Upper lobe of right lung (tissue), 1 donor: ENCODE results near the gene NDUFB6. TPM values are rescaled to one million over a fixed set of nuclear protein-coding genes. Genes with fewer than 3 reads are reported as not detected.
A peak's percentile ranks its signal among the peaks of the same experiment; 100 is the strongest.

Experiments
- ATAC-seq: fragments of 200-7000 bp; cut with Tn5 transposase; one replicate; pipeline ENCODE4 v1.9.1; 2020; ENCODE audit warnings: mild to moderate bottlenecking, moderate library complexity
- DNase-seq: peaks from one replicate; pipeline ENCODE4 v3.0.0-alpha.2; 2020
- H3K27ac ChIP-seq: fragments of 200-600 bp; one replicate; pipeline ENCODE4 v1.8.0; 2022
- H3K27me3 ChIP-seq: fragments of 200-600 bp; one replicate; pipeline ENCODE4 v1.8.0; 2022; ENCODE audit warnings: mild to moderate bottlenecking
- H3K36me3 ChIP-seq: fragments of 200-600 bp; one replicate; pipeline ENCODE4 v1.8.0; 2022
- H3K4me1 ChIP-seq: fragments of 200-600 bp; one replicate; pipeline ENCODE4 v1.8.0; 2022
- H3K4me3 ChIP-seq: fragments of 200-600 bp; one replicate; pipeline ENCODE4 v1.8.0; 2022; ENCODE audit warnings: mild to moderate bottlenecking
- H3K9me3 ChIP-seq: fragments of 200-600 bp; one replicate; pipeline ENCODE4 v1.8.0; 2022
- intact Hi-C: fragments of 100-400 bp; cut with DNase I; formaldehyde crosslinking; loops from one replicate; pipeline ENCODE4 v1.11.0; 2022
- total RNA-seq: library from RNA; stranded (reverse); fragmentation: NEBNext Ultra II Directional; extraction: Animal tissue kit (Norgen Biotek cat#: 25700); gene quantifications from one replicate; pipeline ENCODE4 v1.2.1, GENCODE V29; 2021
- TF ChIP-seq, protein P1 (sequence below): fragments of 200-600 bp; IDR thresholded peaks from one replicate; pipeline ENCODE4 v1.8.0; 2022; ENCODE audit warnings: antibody characterized with exemption
- donor health status: DM: no; HTN: yes; CAD: no; lungs with severe emphysema.

NDUFB6 gene
- total RNA-seq, 1 donor from 2014 or later: 38.2 TPM

DNA sequence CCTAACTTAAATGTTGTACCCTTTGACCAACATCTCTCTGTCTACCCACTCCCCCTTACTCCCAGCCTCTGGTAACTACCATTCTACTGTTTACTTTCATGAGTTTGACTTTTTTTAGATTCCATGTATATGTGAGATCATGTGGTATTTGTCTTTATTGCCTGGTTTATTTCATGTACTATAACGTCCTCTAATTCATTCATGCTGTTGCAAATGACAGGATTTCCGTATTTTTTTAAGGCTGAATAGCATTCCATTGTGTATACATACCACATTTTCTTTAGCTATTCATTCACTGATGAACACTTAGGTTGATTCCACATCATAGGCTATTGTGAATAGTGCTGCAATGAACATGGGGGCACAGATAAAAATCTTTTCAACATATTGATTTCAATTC is 11.8 kb upstream of the NDUFB6 start:
- Histone ChIP-seq H3K27me3 (peaks cover 4% of the 10 kb centered on the region), H3K9me3 (no peaks in the 10 kb centered on the region), H3K36me3 (no peaks in the 10 kb centered on the region), H3K27ac (no peak overlapping the region), H3K4me3 (no peak overlapping the region), H3K4me1 (no peaks in the 10 kb centered on the region)
- no peak for ATAC-seq
- TF ChIP-seq, protein P1, sequence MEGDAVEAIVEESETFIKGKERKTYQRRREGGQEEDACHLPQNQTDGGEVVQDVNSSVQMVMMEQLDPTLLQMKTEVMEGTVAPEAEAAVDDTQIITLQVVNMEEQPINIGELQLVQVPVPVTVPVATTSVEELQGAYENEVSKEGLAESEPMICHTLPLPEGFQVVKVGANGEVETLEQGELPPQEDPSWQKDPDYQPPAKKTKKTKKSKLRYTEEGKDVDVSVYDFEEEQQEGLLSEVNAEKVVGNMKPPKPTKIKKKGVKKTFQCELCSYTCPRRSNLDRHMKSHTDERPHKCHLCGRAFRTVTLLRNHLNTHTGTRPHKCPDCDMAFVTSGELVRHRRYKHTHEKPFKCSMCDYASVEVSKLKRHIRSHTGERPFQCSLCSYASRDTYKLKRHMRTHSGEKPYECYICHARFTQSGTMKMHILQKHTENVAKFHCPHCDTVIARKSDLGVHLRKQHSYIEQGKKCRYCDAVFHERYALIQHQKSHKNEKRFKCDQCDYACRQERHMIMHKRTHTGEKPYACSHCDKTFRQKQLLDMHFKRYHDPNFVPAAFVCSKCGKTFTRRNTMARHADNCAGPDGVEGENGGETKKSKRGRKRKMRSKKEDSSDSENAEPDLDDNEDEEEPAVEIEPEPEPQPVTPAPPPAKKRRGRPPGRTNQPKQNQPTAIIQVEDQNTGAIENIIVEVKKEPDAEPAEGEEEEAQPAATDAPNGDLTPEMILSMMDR: no peak
- intact Hi-C loops: loop anchor here (5.0 kb wide), 1 partner anchor 207 kb away; no protein-coding TSS in a partner anchor
- no peak for DNase-seq

DNA sequence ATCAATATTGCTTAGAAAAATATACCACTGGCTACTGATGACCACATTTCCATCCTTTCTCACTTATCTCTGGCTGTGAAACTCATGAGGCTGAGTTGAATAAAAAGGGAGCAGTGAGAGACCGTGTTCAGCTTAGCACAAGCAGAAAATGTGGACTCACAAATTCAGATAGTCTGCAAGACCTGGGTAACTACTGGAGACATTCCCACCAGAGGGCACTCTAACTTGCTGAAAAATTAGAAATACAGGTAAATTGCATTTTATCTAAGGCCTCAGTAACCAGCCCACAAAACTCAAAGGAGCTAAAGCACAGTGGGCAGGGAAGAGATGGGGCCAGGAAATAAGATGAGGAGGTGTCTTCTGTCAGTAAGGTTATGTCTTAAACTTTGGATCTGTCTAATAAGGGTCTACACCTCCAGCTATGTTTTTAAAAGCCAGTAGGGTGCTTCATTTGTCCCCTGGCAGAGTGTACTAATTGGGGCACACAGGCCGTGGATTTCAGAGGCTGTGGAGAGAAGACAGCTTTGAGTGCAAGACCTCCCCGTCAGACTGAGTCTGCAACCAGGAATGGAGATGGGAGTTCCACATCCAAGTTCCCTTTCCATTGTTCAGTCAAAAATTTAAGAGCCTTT is 8.7 kb upstream of the NDUFB6 start:
- Histone ChIP-seq H3K9me3 (no peaks in the 10 kb centered on the region), H3K4me3 (no peak overlapping the region), H3K36me3 (no peaks in the 10 kb centered on the region), H3K4me1 (no peaks in the 10 kb centered on the region), H3K27me3 (peaks cover 4% of the 10 kb centered on the region), H3K27ac (no peak overlapping the region)
- intact Hi-C loops: loop anchor here (5.0 kb wide), 1 partner anchor 204 kb away; no protein-coding TSS in a partner anchor
- no peak for DNase-seq
- TF ChIP-seq, protein P1: peak; percentile 48
- peak; percentile 45 for ATAC-seq

DNA sequence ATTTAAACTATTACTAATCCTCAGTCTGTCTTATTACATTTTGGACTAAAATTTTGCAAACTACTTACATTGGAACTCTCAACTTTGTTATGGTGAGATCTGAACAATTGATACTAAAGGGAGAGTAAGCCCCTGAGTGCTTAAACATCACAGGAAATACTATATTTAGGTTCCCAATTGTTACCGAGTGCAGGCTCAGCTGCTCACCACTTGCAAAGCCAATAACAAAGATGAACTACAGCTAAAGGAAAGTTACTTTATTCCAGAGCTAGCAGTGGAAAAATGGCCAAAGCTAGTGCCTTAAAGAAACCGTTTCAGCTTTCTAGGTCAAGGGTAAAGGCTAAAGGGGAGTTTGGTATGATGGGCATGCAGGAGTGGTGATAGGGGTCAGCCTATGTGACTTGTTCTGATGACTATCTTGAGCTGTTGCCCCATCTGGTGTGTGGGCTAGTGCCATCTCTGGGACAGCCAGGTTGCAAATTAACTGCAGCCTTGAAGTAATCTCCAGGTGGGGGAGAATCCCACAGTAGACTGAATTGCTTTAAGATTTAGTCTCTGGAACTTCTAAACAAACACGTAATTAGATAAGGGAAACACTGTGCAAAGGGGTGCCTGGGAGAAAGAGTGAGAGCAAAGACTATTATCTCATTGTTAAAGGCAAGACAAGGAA is 7.8 kb upstream of the NDUFB6 start:
- no peak for DNase-seq
- TF ChIP-seq, protein P1: no peak
- intact Hi-C loops: loop anchor here (5.0 kb wide), 1 partner anchor 203 kb away; no protein-coding TSS in a partner anchor

DNA sequence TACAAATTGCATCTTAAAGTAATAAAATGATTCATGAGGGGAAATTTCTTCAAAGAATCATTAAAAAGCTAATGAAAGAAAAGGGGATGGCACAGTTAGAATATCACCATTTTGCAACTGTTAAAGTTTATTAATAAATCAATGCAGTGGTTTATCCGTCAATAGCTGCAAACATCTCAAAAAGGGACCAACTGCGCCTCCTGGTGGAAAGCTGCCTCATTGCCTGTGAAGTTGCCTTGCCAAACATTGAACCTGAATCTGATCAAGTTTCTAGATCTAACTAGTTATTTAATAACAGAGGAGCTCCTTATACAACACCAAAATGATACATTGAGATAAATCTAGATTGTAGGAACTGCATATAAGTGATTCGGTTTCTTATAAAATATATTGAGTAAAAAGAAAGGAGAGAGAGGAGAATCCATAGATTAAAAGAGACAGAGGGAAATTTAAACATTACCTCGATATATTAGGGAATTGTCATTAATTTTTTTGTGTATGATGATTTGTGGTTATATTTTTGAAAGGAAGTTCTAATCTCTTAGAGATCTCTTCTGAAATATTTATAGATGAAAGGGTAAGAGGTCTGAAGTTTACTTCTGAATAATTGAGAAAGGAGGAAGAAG is 6.9 kb upstream of the NDUFB6 start:
- H3K27ac ChIP-seq: no peak overlapping the region
- H3K4me1 ChIP-seq: no peaks in the 10 kb centered on the region
- intact Hi-C loops: loop anchor here (5.0 kb wide), 1 partner anchor 203 kb away; no protein-coding TSS in a partner anchor
- H3K27me3 ChIP-seq: peaks cover 4% of the 10 kb centered on the region
- DNase-seq: peak; percentile 73
- TF ChIP-seq, protein P1: peak; percentile 95
- H3K36me3 ChIP-seq: no peaks in the 10 kb centered on the region
- no peaks in the 10 kb centered on the region for H3K9me3 ChIP-seq
- H3K4me3 ChIP-seq: no peak overlapping the region
- ATAC-seq: peak; percentile 78

More for the DNA sequence above, 7.8 kb upstream of the NDUFB6 start:
- Histone ChIP-seq H3K27ac (no peak overlapping the region), H3K4me3 (no peak overlapping the region), H3K36me3 (no peaks in the 10 kb centered on the region), H3K9me3 (no peaks in the 10 kb centered on the region), H3K27me3 (peaks cover 4% of the 10 kb centered on the region), H3K4me1 (no peaks in the 10 kb centered on the region)
- no peak for ATAC-seq

DNA sequence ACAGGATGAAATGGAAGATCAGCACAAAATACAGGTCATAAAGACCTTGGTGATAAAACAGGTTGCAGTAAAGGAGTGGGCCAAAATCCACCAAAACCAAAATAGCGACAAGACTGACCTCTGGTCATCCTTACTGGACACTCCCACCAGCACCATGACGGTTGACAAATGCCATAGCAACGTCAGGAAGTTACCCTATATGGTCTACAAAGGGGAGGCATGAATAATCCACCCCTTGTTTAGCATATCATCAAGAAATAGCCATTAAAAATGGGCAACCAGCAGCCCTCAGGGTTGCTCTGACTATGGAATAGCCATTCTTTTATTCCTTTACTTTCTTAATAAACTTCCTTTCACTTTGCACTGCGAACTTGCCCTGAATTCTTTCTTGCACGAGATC is 6.0 kb upstream of the NDUFB6 start:
- H3K9me3 ChIP-seq: no peaks in the 10 kb centered on the region
- intact Hi-C loops: no loop called here
- DNase-seq (no peak), ATAC-seq (no peak)
- H3K36me3 ChIP-seq: no peaks in the 10 kb centered on the region
- H3K27ac ChIP-seq: no peak overlapping the region
- H3K27me3 ChIP-seq: peaks cover 4% of the 10 kb centered on the region
- TF ChIP-seq, protein P1: no peak
- no peaks in the 10 kb centered on the region for H3K4me1 ChIP-seq
- H3K4me3 ChIP-seq: no peak overlapping the region
